Activated CD4-positive, alpha-beta T cell treated with anti-CD3 and anti-CD28 coated beads, Interleukin-2, amount 50 U/mL, for 48 hours (primary cell): ENCODE results near the gene PDXP.
A peak's percentile ranks its signal among the peaks of the same experiment; 100 is the strongest.
"Not testable (repeated sequence)": the region's sequence is repeated elsewhere in the genome, so short reads cannot be mapped to it uniquely, and the experiment has no call there.

Source experiments
- DNase-seq, 2 experiments: peaks; one replicate each; pipeline ENCODE4 v3.0.0-alpha.2; 2020

The PDXP gene

GRCh38 chr22:37658133-37659065 is at the start of gene PDXP:
PDXP (plus strand) TSS chr22:37658723; CDS start chr22:37658783, 60 bp downstream.
- DNase-seq = peak; percentile 99

GRCh38 chr22:37609240-37610152 is 49.0 kb upstream of the PDXP start:
- DNase-seq = no peak

- DNase-seq = not testable (repeated sequence)
Measured at GRCh38 chr22:37610153-37610475, 48.4 kb upstream of the PDXP start.

- no peak for DNase-seq
Measured at GRCh38 chr22:37610480-37611129, 47.9 kb upstream of the PDXP start.

GRCh38 chr22:37611207-37611606 is 47.3 kb upstream of the PDXP start:
- DNase-seq = no peak

GRCh38 chr22:37616201-37617083 is 42.1 kb upstream of the PDXP start:
- no peak for DNase-seq

GRCh38 chr22:37617431-37617830 is 41.1 kb upstream of the PDXP start:
- DNase-seq = no peak

GRCh38 chr22:37618072-37618656 is 40.4 kb upstream of the PDXP start:
- DNase-seq = no peak

GRCh38 chr22:37618674-37619073 is 39.8 kb upstream of the PDXP start:
- no peak for DNase-seq

GRCh38 chr22:37619991-37620390 is 38.5 kb upstream of the PDXP start:
- no peak for DNase-seq

- no peak for DNase-seq
Measured at GRCh38 chr22:37621352-37621860, 37.1 kb upstream of the PDXP start.

GRCh38 chr22:37623075-37624016 is 35.2 kb upstream of the PDXP start:
- peak; percentile 79 to 83 for DNase-seq

GRCh38 chr22:37624017-37624365 is 34.5 kb upstream of the PDXP start:
- DNase-seq = no peak

- DNase-seq = no peak
Measured at GRCh38 chr22:37624876-37625275, 33.6 kb upstream of the PDXP start.

- no peak for DNase-seq
Measured at GRCh38 chr22:37625737-37626136, 32.8 kb upstream of the PDXP start.

GRCh38 chr22:37626144-37626543 is 32.4 kb upstream of the PDXP start:
- no peak for DNase-seq

GRCh38 chr22:37626556-37627075 is 31.9 kb upstream of the PDXP start:
- no peak for DNase-seq

- DNase-seq = no peak
Measured at GRCh38 chr22:37627121-37627520, 31.4 kb upstream of the PDXP start.

GRCh38 chr22:37627545-37627944 is 31.0 kb upstream of the PDXP start:
- DNase-seq = peak; percentile 51 to 56

- no peak for DNase-seq
Measured at GRCh38 chr22:37628830-37629229, 29.7 kb upstream of the PDXP start.
